ENCODE data around the gene C1orf174.

Gene C1orf174

DNA sequence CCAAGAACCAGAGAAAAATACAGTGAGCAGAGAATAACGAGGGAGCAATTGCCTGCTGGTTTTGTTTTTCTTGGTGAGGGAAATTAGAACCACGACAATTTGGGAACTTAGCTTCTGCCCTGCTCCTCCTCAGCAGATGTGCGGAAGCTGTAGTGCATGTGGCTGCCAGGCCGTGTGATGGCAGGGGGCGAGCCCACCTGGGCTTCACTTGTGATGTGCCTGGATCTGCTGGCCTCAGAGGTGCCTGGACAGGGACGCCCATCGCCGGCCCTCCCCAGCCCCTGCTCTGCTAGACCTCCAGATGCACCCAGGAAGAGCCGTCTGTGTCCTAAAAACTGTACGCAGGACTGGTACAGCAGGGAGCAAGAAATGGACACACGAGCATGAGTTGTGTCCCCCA lies 28.5 kb upstream of the C1orf174 start:
- H3K9me3 ChIP-seq (ENCODE audit: low read length): no peaks in the 10 kb centered on the region
- no peaks in the 10 kb centered on the region for H3K27me3 ChIP-seq (ENCODE audit: insufficient read depth, low read length)
- TF ChIP-seq EZH2 (IDR thresholded peaks at IDR 0.05; ENCODE audit: borderline replicate concordance, low read length): no peak
- TF ChIP-seq, protein P1, sequence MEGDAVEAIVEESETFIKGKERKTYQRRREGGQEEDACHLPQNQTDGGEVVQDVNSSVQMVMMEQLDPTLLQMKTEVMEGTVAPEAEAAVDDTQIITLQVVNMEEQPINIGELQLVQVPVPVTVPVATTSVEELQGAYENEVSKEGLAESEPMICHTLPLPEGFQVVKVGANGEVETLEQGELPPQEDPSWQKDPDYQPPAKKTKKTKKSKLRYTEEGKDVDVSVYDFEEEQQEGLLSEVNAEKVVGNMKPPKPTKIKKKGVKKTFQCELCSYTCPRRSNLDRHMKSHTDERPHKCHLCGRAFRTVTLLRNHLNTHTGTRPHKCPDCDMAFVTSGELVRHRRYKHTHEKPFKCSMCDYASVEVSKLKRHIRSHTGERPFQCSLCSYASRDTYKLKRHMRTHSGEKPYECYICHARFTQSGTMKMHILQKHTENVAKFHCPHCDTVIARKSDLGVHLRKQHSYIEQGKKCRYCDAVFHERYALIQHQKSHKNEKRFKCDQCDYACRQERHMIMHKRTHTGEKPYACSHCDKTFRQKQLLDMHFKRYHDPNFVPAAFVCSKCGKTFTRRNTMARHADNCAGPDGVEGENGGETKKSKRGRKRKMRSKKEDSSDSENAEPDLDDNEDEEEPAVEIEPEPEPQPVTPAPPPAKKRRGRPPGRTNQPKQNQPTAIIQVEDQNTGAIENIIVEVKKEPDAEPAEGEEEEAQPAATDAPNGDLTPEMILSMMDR (IDR thresholded peaks at IDR 0.05; ENCODE audit: low read length): no peak
- H3K9ac ChIP-seq (ENCODE audit: low read length): no peak overlapping the region; the same call in 1 of the 2 replicates
- H3K79me2 ChIP-seq (ENCODE audit: insufficient read depth, low read length): no peaks in the 10 kb centered on the region
- H4K20me1 ChIP-seq (ENCODE audit: insufficient read depth, low read length): no peaks in the 10 kb centered on the region
- no peak overlapping the region for H3K4me3 ChIP-seq (ENCODE audit: low read depth, low read length, poor library complexity, severe bottlenecking)
- H3K9me2 ChIP-seq (ENCODE audit: low read depth, low read length): no peaks in the 10 kb centered on the region
- no peak overlapping the region for H2AFZ ChIP-seq (ENCODE audit: low read length)
- H3K27ac ChIP-seq (ENCODE audit: low read depth, low read length, poor library complexity, severe bottlenecking): peak overlapping the region; percentile 72
- H3F3A ChIP-seq (ENCODE audit: insufficient read depth, low read length): no peaks in the 10 kb centered on the region
- H3K4me2 ChIP-seq (ENCODE audit: low read length): no peak overlapping the region
- peaks cover 13% of the 10 kb centered on the region for H3K4me1 ChIP-seq (ENCODE audit: insufficient read depth, low read length, severe bottlenecking)
- H3K36me3 ChIP-seq (ENCODE audit: insufficient read depth, low read length): no peaks in the 10 kb centered on the region

- Histone ChIP-seq H3K4me1 (ENCODE audit: insufficient read depth, low read length, severe bottlenecking) (peaks cover 20% of the 10 kb centered on the region), H3K79me2 (ENCODE audit: insufficient read depth, low read length) (no peaks in the 10 kb centered on the region), H3K9me2 (ENCODE audit: low read depth, low read length) (no peaks in the 10 kb centered on the region), H3K9me3 (ENCODE audit: low read length) (no peaks in the 10 kb centered on the region), H3K36me3 (ENCODE audit: insufficient read depth, low read length) (no peaks in the 10 kb centered on the region), H2AFZ (ENCODE audit: low read length) (no peak overlapping the region), H4K20me1 (ENCODE audit: insufficient read depth, low read length) (no peaks in the 10 kb centered on the region), H3F3A (ENCODE audit: insufficient read depth, low read length) (no peaks in the 10 kb centered on the region), H3K9ac (ENCODE audit: low read length) (no peak overlapping the region), H3K4me3 (ENCODE audit: low read depth, low read length, poor library complexity, severe bottlenecking) (no peak overlapping the region), H3K4me2 (ENCODE audit: low read length) (no peak overlapping the region), H3K27me3 (ENCODE audit: insufficient read depth, low read length) (no peaks in the 10 kb centered on the region), H3K27ac (ENCODE audit: low read depth, low read length, poor library complexity, severe bottlenecking) (no peak overlapping the region)
- TF ChIP-seq EZH2 (IDR thresholded peaks at IDR 0.05; ENCODE audit: borderline replicate concordance, low read length): no peak
- TF ChIP-seq, protein P1 (IDR thresholded peaks at IDR 0.05; ENCODE audit: low read length): no peak
These were observed 26.9 kb upstream of the C1orf174 start for GRCh38 chr1:3926956-3927355.

- peaks cover 24% of the 10 kb centered on the region for H3K4me1 ChIP-seq (ENCODE audit: insufficient read depth, low read length, severe bottlenecking)
- H3K9me3 ChIP-seq (ENCODE audit: low read length): no peaks in the 10 kb centered on the region
- H3F3A ChIP-seq (ENCODE audit: insufficient read depth, low read length): no peaks in the 10 kb centered on the region
- H2AFZ ChIP-seq (ENCODE audit: low read length): no peak overlapping the region
- no peaks in the 10 kb centered on the region for H3K79me2 ChIP-seq (ENCODE audit: insufficient read depth, low read length)
- H3K9me2 ChIP-seq (ENCODE audit: low read depth, low read length): no peaks in the 10 kb centered on the region
- H3K27me3 ChIP-seq (ENCODE audit: insufficient read depth, low read length): no peaks in the 10 kb centered on the region
- no peak overlapping the region for H3K27ac ChIP-seq (ENCODE audit: low read depth, low read length, poor library complexity, severe bottlenecking)
- no peak for TF ChIP-seq EZH2 (IDR thresholded peaks at IDR 0.05; ENCODE audit: borderline replicate concordance, low read length)
- TF ChIP-seq, protein P1 (IDR thresholded peaks at IDR 0.05; ENCODE audit: low read length): no peak
- no peak overlapping the region for H3K4me2 ChIP-seq (ENCODE audit: low read length)
- no peaks in the 10 kb centered on the region for H4K20me1 ChIP-seq (ENCODE audit: insufficient read depth, low read length)
- no peak overlapping the region for H3K9ac ChIP-seq (ENCODE audit: low read length)
- no peak overlapping the region for H3K4me3 ChIP-seq (ENCODE audit: low read depth, low read length, poor library complexity, severe bottlenecking)
- no peaks in the 10 kb centered on the region for H3K36me3 ChIP-seq (ENCODE audit: insufficient read depth, low read length)
These were observed 25.7 kb upstream of the C1orf174 start for GRCh38 chr1:3925762-3926161.

All from OCI-LY1 (cell line).